Psoas muscle (tissue), 8 donors: ENCODE measurements around the gene SLC26A1. TPM values are rescaled to one million over a fixed set of nuclear protein-coding genes. Genes with fewer than 3 reads are reported as not detected.

Experiments used
- ATAC-seq, 4 donors: fragments of 200-7000 bp; cut with Tn5 transposase; one replicate each; pipeline ENCODE4 v1.9.1; 2020; ENCODE audit warnings: moderate library complexity in 3 of 4, mild to moderate bottlenecking in 2 of 4
- DNase-seq, 2 donors: peaks; one replicate each; pipeline ENCODE4 v3.0.0-alpha.2; 2020
- H3K27ac ChIP-seq: fragments of 200-600 bp; one replicate; pipeline ENCODE4 v1.8.0; 2022
- H3K27me3 ChIP-seq, 3 donors: fragments of 200-600 bp in 1 of 3; one replicate each; pipeline versions ENCODE4 v1.6.1 to v1.8.0; 2013 to 2022; ENCODE audit warnings: low read length in 2 of 3, mild to moderate bottlenecking in 2 of 3, moderate library complexity in 1 of 3; ENCODE audit not compliant: insufficient read depth in 3 of 3
- H3K36me3 ChIP-seq, 2 donors: fragments of 200-600 bp in 1 of 2; one replicate each; pipeline versions ENCODE4 v1.6.1 to v1.8.0; 2013 to 2022; ENCODE audit warnings: low read depth in 1 of 2, mild to moderate bottlenecking in 1 of 2, moderate library complexity in 1 of 2; ENCODE audit not compliant: insufficient read depth in 1 of 2
- H3K4me1 ChIP-seq: fragments of 200-600 bp; one replicate; pipeline ENCODE4 v1.8.0; 2022
- H3K4me3 ChIP-seq: fragments of 200-600 bp; one replicate; pipeline ENCODE4 v1.8.0; 2022; ENCODE audit warnings: mild to moderate bottlenecking
- H3K9me3 ChIP-seq: fragments of 200-600 bp; one replicate; pipeline ENCODE4 v1.8.0; 2022
- WGBS, 3 donors: extraction: QIAGEN DNeasy Blood & Tissue Kit; methylation state at CpG; one replicate each; pipeline versions ENCODE4 v1.1.6 to v1.1.7; 2013; 5-methylcytosine and 5-hydroxymethylcytosine counted together
- intact Hi-C, 2 donors: fragments of 100-400 bp; cut with DNase I; formaldehyde crosslinking; loops; one replicate each; pipeline versions ENCODE4 v1.11.0 to v1.14.2; 2022
- polyA plus RNA-seq, 3 donors: library from polyadenylated mRNA; stranded (reverse); fragments of 200-250 nt; gene quantifications; one replicate each; pipeline ENCODE4 v1.2.3, GENCODE V29; 2013
- total RNA-seq, 4 donors: library from RNA; stranded (reverse); fragmentation: NEBNext Ultra II Directional in 2 of 4; extraction: Animal tissue kit (Norgen Biotek cat#: 25700) in 2 of 4; gene quantifications; one replicate each; pipeline versions ENCODE4 v1.2.1 to v1.2.4, GENCODE V29; 2021 to 2023
- TF ChIP-seq, protein P1 (sequence below): fragments of 200-600 bp; IDR thresholded peaks from one replicate; pipeline ENCODE4 v1.8.0; 2022; ENCODE audit warnings: antibody characterized with exemption
- donor health status: healthy with polysubstance abuse.
- donor health status: DM: no; HTN: no; CAD: no; lungs with moderate emphysema.
- donor health status: Bipolar disorder and iron deficiency.
- donor health status: healthy.
- donor health status: DM: yes; HTN: yes; CAD: no.
- donor health status: DM: no; HTN: no; CAD: no.
- donor health status: DM: no; HTN: no; CAD: no.
- donor health status: DM: yes; HTN: yes; CAD: no.

The SLC26A1 gene
- total and polyA plus RNA-seq, 7 donors, result 0.06 to 0.36 (median 0.15) TPM; not detected in 3

DNA sequence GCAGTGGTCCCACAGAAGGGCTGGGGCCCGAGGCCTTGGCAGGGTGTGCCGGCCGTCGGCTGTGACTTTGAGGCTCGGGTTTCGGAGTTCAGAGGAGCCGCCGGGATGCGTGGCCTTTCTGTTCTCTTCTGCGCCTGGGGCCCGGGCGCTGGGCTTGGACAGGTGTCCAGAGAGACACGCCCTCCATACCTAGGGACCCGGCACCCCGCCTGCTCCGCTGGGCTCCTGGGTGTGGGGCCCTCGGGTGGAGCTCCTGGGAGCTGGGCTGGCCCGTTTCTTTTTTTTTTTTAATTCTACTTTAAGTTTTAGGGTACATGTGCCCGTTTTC lies 29.5 kb upstream of the SLC26A1 start:
- no peaks in the 10 kb centered on the region for H3K4me1 ChIP-seq
- H3K27me3 ChIP-seq, result no peaks in the 10 kb centered on the region
- 84 to 88% (median 86%) methylated on average over 19 of the region's 19 CpGs for WGBS, 3 donors

DNA sequence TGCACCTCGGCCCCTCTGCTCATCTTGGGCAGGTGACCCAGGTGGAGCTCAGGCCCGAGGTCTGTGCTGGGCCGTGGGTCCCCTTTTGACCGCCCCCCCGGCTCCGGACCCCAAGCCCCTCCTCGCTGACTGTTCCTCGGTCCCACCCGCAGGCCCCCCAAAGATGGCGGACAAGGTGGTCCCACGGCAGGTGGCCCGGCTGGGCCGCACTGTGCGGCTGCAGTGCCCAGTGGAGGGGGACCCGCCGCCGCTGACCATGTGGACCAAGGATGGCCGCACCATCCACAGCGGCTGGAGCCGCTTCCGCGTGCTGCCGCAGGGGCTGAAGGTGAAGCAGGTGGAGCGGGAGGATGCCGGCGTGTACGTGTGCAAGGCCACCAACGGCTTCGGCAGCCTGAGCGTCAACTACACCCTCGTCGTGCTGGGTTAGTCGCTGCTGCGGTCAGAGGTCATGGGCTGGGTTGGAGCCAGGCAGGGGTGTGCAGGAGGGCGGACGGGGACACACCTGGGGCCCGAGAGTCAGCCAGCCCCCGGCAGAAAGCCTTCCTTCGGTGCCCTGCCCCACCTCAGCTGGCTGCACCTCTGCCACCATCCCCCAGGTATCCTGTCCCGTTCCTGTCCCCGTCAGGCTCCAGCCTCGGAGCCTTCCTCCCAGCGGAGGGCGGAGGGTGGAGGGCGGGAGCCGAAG lies 29.0 kb upstream of the SLC26A1 start:
- ATAC-seq (no peak), DNase-seq (no peak)
- Histone ChIP-seq H3K36me3 (no peaks in the 10 kb centered on the region), H3K9me3 (no peaks in the 10 kb centered on the region), H3K27ac (no peak overlapping the region), H3K4me1 (no peaks in the 10 kb centered on the region), H3K27me3 (no peaks in the 10 kb centered on the region), H3K4me3 (no peak overlapping the region)
- intact Hi-C loops, result no loop called here
- TF ChIP-seq, protein P1, sequence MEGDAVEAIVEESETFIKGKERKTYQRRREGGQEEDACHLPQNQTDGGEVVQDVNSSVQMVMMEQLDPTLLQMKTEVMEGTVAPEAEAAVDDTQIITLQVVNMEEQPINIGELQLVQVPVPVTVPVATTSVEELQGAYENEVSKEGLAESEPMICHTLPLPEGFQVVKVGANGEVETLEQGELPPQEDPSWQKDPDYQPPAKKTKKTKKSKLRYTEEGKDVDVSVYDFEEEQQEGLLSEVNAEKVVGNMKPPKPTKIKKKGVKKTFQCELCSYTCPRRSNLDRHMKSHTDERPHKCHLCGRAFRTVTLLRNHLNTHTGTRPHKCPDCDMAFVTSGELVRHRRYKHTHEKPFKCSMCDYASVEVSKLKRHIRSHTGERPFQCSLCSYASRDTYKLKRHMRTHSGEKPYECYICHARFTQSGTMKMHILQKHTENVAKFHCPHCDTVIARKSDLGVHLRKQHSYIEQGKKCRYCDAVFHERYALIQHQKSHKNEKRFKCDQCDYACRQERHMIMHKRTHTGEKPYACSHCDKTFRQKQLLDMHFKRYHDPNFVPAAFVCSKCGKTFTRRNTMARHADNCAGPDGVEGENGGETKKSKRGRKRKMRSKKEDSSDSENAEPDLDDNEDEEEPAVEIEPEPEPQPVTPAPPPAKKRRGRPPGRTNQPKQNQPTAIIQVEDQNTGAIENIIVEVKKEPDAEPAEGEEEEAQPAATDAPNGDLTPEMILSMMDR, result no peak
- WGBS, 3 donors, result 91 to 95% (median 95%) methylated on average over 41 to 46 of the region's 46 CpGs

More for the DNA sequence above, 29.5 kb upstream of the SLC26A1 start:
- H3K9me3 ChIP-seq, result no peaks in the 10 kb centered on the region
- no peak overlapping the region for H3K27ac ChIP-seq
- no peaks in the 10 kb centered on the region for H3K36me3 ChIP-seq
- TF ChIP-seq, protein P1, result no peak
- H3K4me3 ChIP-seq, result no peak overlapping the region
- ATAC-seq (no peak), DNase-seq (no peak)
- intact Hi-C loops, result no loop called here

DNA sequence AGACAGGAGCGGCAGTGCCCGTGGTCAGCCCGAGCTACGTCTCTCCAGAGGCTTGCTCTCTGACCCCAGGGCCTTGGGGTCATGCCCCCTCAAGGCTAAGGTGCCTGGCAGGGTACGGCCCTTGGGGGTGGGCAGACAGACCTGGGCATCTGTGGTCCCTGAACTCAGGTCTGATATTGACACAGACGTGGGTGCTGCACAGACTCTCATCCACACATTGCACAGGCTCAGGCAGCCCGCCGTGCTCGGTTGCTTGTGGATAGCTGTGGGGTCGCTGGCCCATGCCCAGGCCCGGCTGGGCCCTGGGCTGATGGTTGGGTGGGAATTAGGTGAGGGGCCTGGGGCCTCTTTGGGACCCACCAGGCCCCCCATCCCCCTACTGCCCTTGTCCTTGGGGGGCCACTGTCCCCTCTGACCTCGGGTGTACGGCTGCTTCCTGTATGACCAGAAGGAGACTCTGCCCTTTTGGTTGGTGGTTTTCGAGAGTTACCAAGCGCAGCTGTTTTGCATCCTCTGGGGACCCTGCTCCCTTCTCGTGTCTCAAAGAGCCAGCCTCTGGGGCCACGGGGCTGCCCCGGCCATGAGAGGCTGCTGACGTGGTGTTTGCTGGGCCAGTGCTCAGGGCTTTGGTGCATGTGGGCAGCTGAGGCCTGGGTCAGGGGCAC lies 28.3 kb upstream of the SLC26A1 start:
- no peaks in the 10 kb centered on the region for H3K4me1 ChIP-seq
- intact Hi-C loops, result no loop called here
- TF ChIP-seq, protein P1, result no peak
- H3K36me3 ChIP-seq, result no peaks in the 10 kb centered on the region
- H3K4me3 ChIP-seq, result no peak overlapping the region
- DNase-seq, result no peak
- no peak for ATAC-seq
- H3K9me3 ChIP-seq, result no peaks in the 10 kb centered on the region
- H3K27me3 ChIP-seq, result no peaks in the 10 kb centered on the region
- H3K27ac ChIP-seq, result no peak overlapping the region
- WGBS, 3 donors, result 78 to 88% (median 85%) methylated on average over 19 of the region's 19 CpGs

DNA sequence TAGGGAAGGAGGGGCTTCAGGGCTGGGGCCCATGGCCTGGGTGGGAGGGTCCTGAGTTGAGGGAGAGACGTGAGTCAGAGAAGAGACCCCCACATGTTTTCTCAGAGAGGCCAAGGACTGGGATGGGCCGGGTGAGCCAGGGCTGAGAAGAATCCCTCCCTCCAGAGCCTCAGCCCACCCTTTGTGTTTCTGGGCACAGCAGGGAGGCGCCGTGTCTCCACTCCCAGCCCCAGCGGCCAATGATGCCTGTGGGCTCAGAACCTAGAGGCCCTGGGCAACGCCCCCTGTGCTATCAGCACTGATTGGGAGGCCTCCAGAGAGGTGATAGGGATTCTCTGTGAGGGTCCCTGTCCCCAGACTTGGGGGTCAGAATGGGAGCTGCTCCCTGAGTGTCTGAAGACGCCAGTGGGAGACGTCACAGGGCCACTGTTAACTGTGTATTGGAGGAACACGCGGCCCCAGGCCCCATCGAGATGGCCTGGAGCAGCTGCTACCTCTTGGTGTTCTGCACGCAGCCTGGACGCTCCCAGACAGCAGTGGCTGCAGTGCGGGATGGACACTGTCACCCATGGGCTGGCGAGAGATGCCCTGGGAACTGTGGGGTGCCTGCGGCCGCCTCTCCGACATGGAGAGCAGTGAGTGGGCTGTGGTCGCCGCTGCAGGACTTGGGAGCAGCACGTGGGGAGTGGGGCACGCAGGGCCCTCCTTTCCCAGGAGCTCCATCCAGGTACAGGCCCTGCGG lies 26.7 kb upstream of the SLC26A1 start:
- WGBS, 3 donors, result 74 to 91% (median 87%) methylated on average over 23 of the region's 23 CpGs
- DNase-seq, result no peak
- Histone ChIP-seq H3K4me1 (no peaks in the 10 kb centered on the region), H3K27ac (no peak overlapping the region), H3K36me3 (no peaks in the 10 kb centered on the region), H3K9me3 (no peaks in the 10 kb centered on the region), H3K4me3 (no peak overlapping the region), H3K27me3 (no peaks in the 10 kb centered on the region)
- intact Hi-C loops, result no loop called here
- no peak for ATAC-seq
- TF ChIP-seq, protein P1, result no peak
